GM19043 (cell line): ENCODE data around the gene RFC2.
"Not testable (repeated sequence)": the region's sequence is repeated elsewhere in the genome, so short reads cannot be mapped to it uniquely, and the experiment has no call there.

Experiments used
- ATAC-seq: cut with Tn5 transposase; IDR thresholded peaks from one replicate; pipeline ENCODE4 v1.9.1; 2021; ENCODE audit warnings: low read depth; ENCODE audit not compliant: unreplicated experiment

The RFC2 gene

GRCh38 chr7:74195139-74195860, 58.9 kb downstream of the RFC2 start:
- ATAC-seq = not testable (repeated sequence)

GRCh38 chr7:74194686-74195085, 59.5 kb downstream of the RFC2 start:
- no peak for ATAC-seq

GRCh38 chr7:74193913-74194312, 60.3 kb downstream of the RFC2 start:
- no peak for ATAC-seq

DNA sequence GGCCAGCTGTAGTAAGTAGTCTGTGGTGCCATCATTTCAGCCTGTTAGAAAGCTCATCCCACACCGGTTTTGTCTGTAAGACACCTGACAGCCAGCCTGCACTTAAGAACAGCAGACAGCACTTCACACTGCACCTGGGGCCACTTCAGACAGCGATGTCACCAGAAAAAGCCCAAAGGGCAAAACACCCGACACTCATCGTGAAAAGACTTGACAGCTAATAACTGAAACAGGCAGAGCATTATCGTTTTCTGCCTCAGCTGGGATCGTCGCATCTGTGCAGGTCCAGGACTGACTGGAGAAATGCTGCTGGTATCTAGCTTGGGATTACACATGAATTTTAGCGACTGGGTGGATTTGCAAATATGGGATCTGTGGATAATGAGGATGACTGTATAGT, 61.1 kb downstream of the RFC2 start:
- no peak for ATAC-seq

- ATAC-seq = no peak
Observed at GRCh38 chr7:74191231-74191630, 63.0 kb downstream of the RFC2 start.

- ATAC-seq = no peak
Observed at GRCh38 chr7:74190259-74190658, 63.9 kb downstream of the RFC2 start.

- ATAC-seq = no peak
Observed at GRCh38 chr7:74187915-74188675, 66.1 kb downstream of the RFC2 start.

DNA sequence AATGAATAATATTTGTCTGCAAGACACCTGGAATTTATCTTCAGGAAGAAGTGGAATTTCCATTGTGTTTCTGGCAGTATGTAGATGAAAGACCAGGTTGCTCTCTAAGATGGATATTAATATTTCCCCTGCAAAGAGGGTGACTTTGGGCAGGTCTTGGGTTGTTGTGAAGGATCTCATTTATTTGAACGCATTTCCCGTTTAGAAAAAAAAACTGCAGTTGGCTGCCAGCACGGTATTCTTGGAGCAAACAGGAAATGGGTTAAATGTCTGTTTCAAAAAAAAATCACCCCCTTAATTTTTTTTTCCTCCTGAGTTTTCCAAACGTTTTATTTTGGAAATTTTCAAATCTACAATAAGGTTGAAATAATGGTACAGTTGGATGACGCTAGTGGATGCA, 68.6 kb downstream of the RFC2 start:
- no peak for ATAC-seq

- no peak for ATAC-seq
Observed at GRCh38 chr7:74185016-74185415, 69.2 kb downstream of the RFC2 start.

- no peak for ATAC-seq
Observed at GRCh38 chr7:74183653-74184450, 70.3 kb downstream of the RFC2 start.

GRCh38 chr7:74183142-74183541, 71.1 kb downstream of the RFC2 start:
- no peak for ATAC-seq

DNA sequence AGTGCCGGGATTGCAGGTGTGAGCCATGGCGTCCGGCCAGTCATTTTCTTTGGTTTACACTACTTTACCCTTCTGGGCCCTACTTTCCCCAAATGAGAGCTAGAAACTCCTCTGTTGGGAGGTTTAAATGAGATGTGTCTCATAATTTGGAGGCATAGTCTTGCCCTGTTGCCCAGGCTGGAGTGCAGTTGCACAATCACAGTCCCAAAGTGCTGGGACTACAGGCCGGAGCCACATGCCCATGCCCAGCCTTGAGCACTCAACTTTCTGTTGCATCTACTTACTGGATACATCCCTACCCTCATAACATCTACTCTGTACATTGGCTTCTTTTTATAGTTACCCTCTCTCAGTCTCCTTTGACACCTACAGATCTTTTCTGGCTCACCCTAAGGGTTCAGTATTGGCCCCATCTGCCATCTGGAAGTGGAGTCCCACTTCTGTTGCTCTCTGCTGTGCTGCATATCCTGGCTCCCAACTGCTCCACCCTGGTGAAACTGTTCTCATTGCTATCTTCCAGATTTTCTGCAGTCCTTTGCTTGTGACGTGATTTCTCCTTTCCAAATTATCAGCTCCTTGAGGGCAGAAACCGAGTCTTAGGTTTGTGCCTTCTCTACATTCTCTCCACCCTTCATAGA, 71.6 kb downstream of the RFC2 start:
- ATAC-seq = no peak

- ATAC-seq = no peak
Observed at GRCh38 chr7:74181821-74182220, 72.4 kb downstream of the RFC2 start.
